HG03558 (cell line): ENCODE data around the gene LGI2.

Experiments used
- ATAC-seq: cut with Tn5 transposase; IDR thresholded peaks from one replicate; pipeline ENCODE4 v1.9.1; 2021; ENCODE audit warnings: moderate number of reproducible peaks; ENCODE audit not compliant: unreplicated experiment; ENCODE audit errors: extremely low read depth

The LGI2 gene

GRCh38 chr4:24969486-24969885 lies 61.3 kb downstream of the LGI2 start:
- ATAC-seq, result no peak

- no peak for ATAC-seq
These were observed 61.8 kb downstream of the LGI2 start for GRCh38 chr4:24968992-24969391.

- no peak for ATAC-seq
These were observed 62.5 kb downstream of the LGI2 start for GRCh38 chr4:24968278-24968677.

GRCh38 chr4:24967346-24967745 lies 63.4 kb downstream of the LGI2 start:
- ATAC-seq, result no peak

- ATAC-seq, result no peak
These were observed 64.7 kb downstream of the LGI2 start for GRCh38 chr4:24966076-24966475.

GRCh38 chr4:24965627-24966026 lies 65.1 kb downstream of the LGI2 start:
- no peak for ATAC-seq

GRCh38 chr4:24963277-24963676 lies 67.5 kb downstream of the LGI2 start:
- ATAC-seq, result no peak

GRCh38 chr4:24957886-24958285 lies 72.9 kb downstream of the LGI2 start:
- ATAC-seq, result no peak

- no peak for ATAC-seq
These were observed 74.0 kb downstream of the LGI2 start for GRCh38 chr4:24956763-24957162.

GRCh38 chr4:24956091-24956490 lies 74.7 kb downstream of the LGI2 start:
- no peak for ATAC-seq

- no peak for ATAC-seq
These were observed 78.1 kb downstream of the LGI2 start for GRCh38 chr4:24952667-24953066.

GRCh38 chr4:24949970-24950369 lies 80.8 kb downstream of the LGI2 start:
- no peak for ATAC-seq
